ENCODE data around the gene THOP1. TPM values are rescaled to one million over a fixed set of nuclear protein-coding genes. Genes with fewer than 3 reads are reported as not detected.

Gene THOP1
- total RNA-seq, 4 donors from 2014 or later = 24.3 to 142 (median 49.5) TPM

- Histone ChIP-seq H3K27me3 (no peaks in the 10 kb centered on the region), H3K36me3 (peaks cover 0 to 29% (median 12%) of the 10 kb centered on the region in 3 donors), H3K4me3 (no peak overlapping the region), H3K9me3 (peaks cover 0 to 49% (median 20%) of the 10 kb centered on the region in 4 donors), H3K27ac (no peak overlapping the region), H3K4me1 (no peaks in the 10 kb centered on the region)
- no peak for DNase-seq
- TF ChIP-seq POLR2A (IDR thresholded peaks at IDR 0.05) (no peak), CTCF (IDR thresholded peaks at IDR 0.05) (no peak)
These were observed 49.1 kb downstream of the THOP1 start for GRCh38 chr19:2834294-2834871.

- Histone ChIP-seq H3K4me3 (no peak overlapping the region), H3K9me3 (peaks cover 0 to 50% (median 20%) of the 10 kb centered on the region in 4 donors), H3K27ac (no peak overlapping the region), H3K27me3 (no peaks in the 10 kb centered on the region), H3K4me1 (peaks cover 0 to 7% (median 4%) of the 10 kb centered on the region in 4 donors), H3K36me3 (peaks cover 0 to 23% (median 12%) of the 10 kb centered on the region in 3 donors)
- TF ChIP-seq CTCF (IDR thresholded peaks at IDR 0.05) = no peak
- TF ChIP-seq POLR2A (IDR thresholded peaks at IDR 0.05) = no peak
- DNase-seq = no peak
These were observed 52.1 kb downstream of the THOP1 start for GRCh38 chr19:2837430-2837829.

- Histone ChIP-seq H3K4me1 (peaks cover 0 to 13% (median 9%) of the 10 kb centered on the region in 4 donors), H3K4me3 (peak within 1 kb of the TSS; percentile 65 to 99 (median 90)), H3K27me3 (no peaks in the 10 kb centered on the region), H3K27ac (peak within 1 kb of the TSS; percentile 81 to 88 (median 86)), H3K36me3 (no peaks in the 10 kb centered on the region), H3K9me3 (peaks cover 0 to 15% (median 0%) of the 10 kb centered on the region in 4 donors)
- DNase-seq = peak; percentile 98 to 100 (median 100)
- TF ChIP-seq CTCF (IDR thresholded peaks at IDR 0.05) (peak; percentile 57 to 79 (median 70)), POLR2A (IDR thresholded peaks at IDR 0.05) (peak; percentile 15 to 28)
These were observed 55.8 kb downstream of the THOP1 start, which contains the start of gene ZNF555 for GRCh38 chr19:2840794-2841791. Gene ZNF555 (plus strand): TSS chr19:2841475. CDS start chr19:2841573, 98 bp downstream.

- H3K4me1 ChIP-seq = peaks cover 0 to 13% (median 9%) of the 10 kb centered on the region in 4 donors
- no peaks in the 10 kb centered on the region for H3K36me3 ChIP-seq
- TF ChIP-seq POLR2A (IDR thresholded peaks at IDR 0.05) = no peak
- no peak for TF ChIP-seq CTCF (IDR thresholded peaks at IDR 0.05)
- peak overlapping the region; percentile 65 to 99 (median 90) for H3K4me3 ChIP-seq
- no peaks in the 10 kb centered on the region for H3K27me3 ChIP-seq
- no peak for DNase-seq
- peak overlapping the region; percentile 81 to 88 (median 86) for H3K27ac ChIP-seq
- H3K9me3 ChIP-seq = peaks cover 0 to 5% (median 0%) of the 10 kb centered on the region in 4 donors
These were observed 56.7 kb downstream of the THOP1 start for GRCh38 chr19:2841855-2842574.

- no peak overlapping the region for H3K27ac ChIP-seq
- no peaks in the 10 kb centered on the region for H3K9me3 ChIP-seq
- DNase-seq = no peak
- H3K36me3 ChIP-seq = peaks cover 0 to under 1% (median 0%) of the 10 kb centered on the region in 3 donors
- no peaks in the 10 kb centered on the region for H3K27me3 ChIP-seq
- peaks cover 0 to 13% (median 9%) of the 10 kb centered on the region in 4 donors for H3K4me1 ChIP-seq
- TF ChIP-seq CTCF (IDR thresholded peaks at IDR 0.05) = no peak
- no peak for TF ChIP-seq POLR2A (IDR thresholded peaks at IDR 0.05)
- H3K4me3 ChIP-seq = no peak overlapping the region
These were observed 59.8 kb downstream of the THOP1 start for GRCh38 chr19:2845107-2845506.
